Keratinocyte (primary cell): ENCODE data around the gene VWA7. TPM values are rescaled to one million over a fixed set of nuclear protein-coding genes. Genes with fewer than 3 reads are reported as not detected.
"Not testable (repeated sequence)": the region's sequence is repeated elsewhere in the genome, so short reads cannot be mapped to it uniquely, and the experiment has no call there.

ENCODE experiments used
- DNase-seq: peaks from one replicate; pipeline ENCODE4 v3.0.0-alpha.2; 2011; ENCODE audit warnings: low read depth, missing footprints, low spot score
- FAIRE-seq: peaks from 2 replicates; lab custom pipeline; 2011; peaks lifted over from hg19 to GRCh38; lab: Jason Lieb, UNC
- H2AFZ ChIP-seq: 2 replicates; pipeline ENCODE4 v1.6.0; 2012; ENCODE audit warnings: low read length, control low read depth, inconsistent platforms; ENCODE audit not compliant: control insufficient read depth
- H3K27ac ChIP-seq: 2 replicates; pipeline ENCODE4 v1.5.1; 2011; ENCODE audit warnings: low read length; ENCODE audit not compliant: control insufficient read depth, insufficient read depth
- H3K27me3 ChIP-seq: 3 replicates; pipeline ENCODE4 v1.6.0; 2011; ENCODE audit warnings: low read length; ENCODE audit not compliant: control insufficient read depth, insufficient read depth; ENCODE audit errors: extremely low read depth
- H3K36me3 ChIP-seq, 2 experiments: 2 replicates in 1 of 2; 3 replicates in 1 of 2; pipeline ENCODE4 v1.5.1; 2011; ENCODE audit warnings: low read length in 2 of 2, mild to moderate bottlenecking in 1 of 2; ENCODE audit not compliant: control insufficient read depth in 2 of 2, insufficient read depth in 2 of 2; ENCODE audit errors: extremely low read depth in 1 of 2
- H3K4me1 ChIP-seq: 3 replicates; pipeline ENCODE4 v1.5.1; 2011; ENCODE audit warnings: low read length; ENCODE audit not compliant: control insufficient read depth, insufficient read depth; ENCODE audit errors: extremely low read depth
- H3K4me2 ChIP-seq: 3 replicates; pipeline ENCODE4 v1.6.0; 2011; ENCODE audit warnings: low read depth, low read length; ENCODE audit not compliant: control insufficient read depth, insufficient read depth; ENCODE audit errors: extremely low read depth
- H3K4me3 ChIP-seq, 3 experiments: fragments of 200-600 bp in 1 of 3; sonication (generic) in 1 of 3; 2 replicates in 2 of 3; 3 replicates in 1 of 3; pipeline ENCODE4 v1.5.1; 2011 to 2016; ENCODE audit warnings: low read length in 3 of 3, mild to moderate bottlenecking in 3 of 3, control low read depth in 2 of 3, inconsistent platforms in 1 of 3, low read depth in 1 of 3, mixed read lengths in 1 of 3, mixed run types in 1 of 3, moderate library complexity in 1 of 3; ENCODE audit not compliant: control insufficient read depth in 2 of 3, insufficient read depth in 2 of 3; ENCODE audit errors: extremely low read depth in 1 of 3
- H3K79me2 ChIP-seq: 2 replicates; pipeline ENCODE4 v1.6.0; 2012; ENCODE audit warnings: low read length; ENCODE audit not compliant: control insufficient read depth, insufficient read depth
- H3K9ac ChIP-seq: 3 replicates; pipeline ENCODE4 v1.6.0; 2011; ENCODE audit warnings: low read length; ENCODE audit not compliant: control insufficient read depth, insufficient read depth; ENCODE audit errors: extremely low read depth
- H3K9me1 ChIP-seq: 3 replicates; pipeline ENCODE4 v1.6.0; 2011; ENCODE audit warnings: low read length; ENCODE audit not compliant: control insufficient read depth, insufficient read depth; ENCODE audit errors: extremely low read depth
- H3K9me3 ChIP-seq: 2 replicates; pipeline ENCODE4 v1.5.1; 2012; ENCODE audit warnings: low read depth, low read length; ENCODE audit not compliant: control insufficient read depth
- H4K20me1 ChIP-seq: 3 replicates; pipeline ENCODE4 v1.6.0; 2011; ENCODE audit warnings: low read length; ENCODE audit not compliant: control insufficient read depth, insufficient read depth; ENCODE audit errors: extremely low read depth
- CTCF ChIP-seq, 3 experiments: IDR thresholded peaks in 1 of 3; conservative IDR thresholded peaks in 1 of 3; optimal IDR thresholded peaks in 1 of 3; 2 replicates in 2 of 3; 3 replicates in 1 of 3; pipeline versions ENCODE3 to v1.5.1; 2011; ENCODE audit warnings: low read length in 3 of 3, mild to moderate bottlenecking in 3 of 3, moderate library complexity in 2 of 3, control low read depth in 1 of 3, inconsistent platforms in 1 of 3; ENCODE audit not compliant: insufficient read depth in 2 of 3; ENCODE audit errors: extremely low read depth in 1 of 3
- EZH2 ChIP-seq: IDR thresholded peaks from one replicate; pipeline ENCODE4 v1.6.1; 2012; ENCODE audit warnings: inconsistent platforms, mild to moderate bottlenecking, low read length, moderate library complexity
- dilution Hi-C: fragments of 300-500 bp; cut with MboI; formaldehyde crosslinking; loops from one replicate; pipeline ENCODE4 v1.7.0; 2020; ENCODE audit warnings: low sequenced_read_pairs; ENCODE audit not compliant: extremely low pct_ligation_motif_present
- polyA plus RNA-seq, 5 experiments: library from polyadenylated mRNA; depleted of rRNA in 3 of 5; stranded (reverse) in 3 of 5; stranded (forward) in 1 of 5; unstranded in 1 of 5; fragments of >200 nt; gene quantifications; 1 replicate in 1 of 5; 2 replicates in 3 of 5; 3 replicates in 1 of 5; pipeline versions ENCODE4 v1.2.1 to v1.2.3, GENCODE V29; 2011 to 2012; ENCODE audit warnings: missing spikeins in 2 of 5, low read depth in 1 of 5, low replicate concordance in 1 of 5

The VWA7 gene
- polyA plus RNA-seq, 1 donor (not counting 4 experiments of a cell fraction or from before 2014, with no cell fraction given) = 0.47 TPM

GRCh38 chr6:31794866-31795615 is 17.9 kb upstream of the VWA7 start:
- TF ChIP-seq EZH2 = no peak
- no peak for TF ChIP-seq CTCF (optimal IDR thresholded peaks at IDR 0.05 in 1 of 3, IDR thresholded peaks at IDR 0.05 in 1 of 3, conservative IDR thresholded peaks at IDR 0.05 in 1 of 3; ENCODE audit: extremely low read depth in 1 of 3, insufficient read depth in 2 of 3, low read length in 3 of 3)
- no peaks in the 10 kb centered on the region for H3K9me3 ChIP-seq
- H3K27me3 ChIP-seq = no peaks in the 10 kb centered on the region
- peaks cover 8 to 23% of the 10 kb centered on the region in 2 experiments for H3K36me3 ChIP-seq
- peak overlapping the region; percentile 72 for H3K4me2 ChIP-seq
- H3K79me2 ChIP-seq = peaks cover 33% of the 10 kb centered on the region
- peak overlapping the region; percentile 91 for H3K27ac ChIP-seq
- dilution Hi-C loops = no loop called here
- peak overlapping the region; percentile 58 for H2AFZ ChIP-seq
- peaks cover 32% of the 10 kb centered on the region for H3K4me1 ChIP-seq
- peak overlapping the region; percentile 78 to 90 (median 80) for H3K4me3 ChIP-seq
- no peak for DNase-seq
- H3K9me1 ChIP-seq = no peaks in the 10 kb centered on the region
- peak overlapping the region; percentile 98 for H3K9ac ChIP-seq
- FAIRE-seq = no peak
- H4K20me1 ChIP-seq = no peaks in the 10 kb centered on the region

GRCh38 chr6:31794294-31794865 is 17.3 kb upstream of the VWA7 start:
- H3K9me3 ChIP-seq = no peaks in the 10 kb centered on the region
- peak overlapping the region; percentile 91 for H3K27ac ChIP-seq
- no peaks in the 10 kb centered on the region for H3K9me1 ChIP-seq
- FAIRE-seq (no peak), DNase-seq (no peak)
- H3K36me3 ChIP-seq = peaks cover 9 to 26% of the 10 kb centered on the region in 2 experiments
- peak overlapping the region; percentile 78 to 90 (median 80) for H3K4me3 ChIP-seq
- no peak overlapping the region for H2AFZ ChIP-seq
- H4K20me1 ChIP-seq = no peaks in the 10 kb centered on the region
- peaks cover 35% of the 10 kb centered on the region for H3K79me2 ChIP-seq
- H3K4me2 ChIP-seq = peak overlapping the region; percentile 72
- no peaks in the 10 kb centered on the region for H3K27me3 ChIP-seq
- H3K9ac ChIP-seq = peak overlapping the region; percentile 98
- H3K4me1 ChIP-seq = peaks cover 32% of the 10 kb centered on the region
- dilution Hi-C loops = no loop called here
- no peak for TF ChIP-seq CTCF (optimal IDR thresholded peaks at IDR 0.05 in 1 of 3, IDR thresholded peaks at IDR 0.05 in 1 of 3, conservative IDR thresholded peaks at IDR 0.05 in 1 of 3; ENCODE audit: extremely low read depth in 1 of 3, insufficient read depth in 2 of 3, low read length in 3 of 3)
- no peak for TF ChIP-seq EZH2

GRCh38 chr6:31793927-31794245 is 16.8 kb upstream of the VWA7 start:
- dilution Hi-C loops, H3K9me3 ChIP-seq, H2AFZ ChIP-seq, H3K9me1 ChIP-seq, FAIRE-seq, DNase-seq, H3K27me3 ChIP-seq, H4K20me1 ChIP-seq: not testable (repeated sequence)
- peak overlapping the region; percentile 98 for H3K9ac ChIP-seq
- H3K4me3 ChIP-seq = peak overlapping the region; percentile 78 to 90 (median 80)
- peaks cover 32% of the 10 kb centered on the region for H3K4me1 ChIP-seq
- H3K79me2 ChIP-seq = peaks cover 38% of the 10 kb centered on the region
- H3K36me3 ChIP-seq = peaks cover 10 to 29% of the 10 kb centered on the region in 2 experiments
- peak overlapping the region; percentile 72 for H3K4me2 ChIP-seq
- H3K27ac ChIP-seq = peak overlapping the region; percentile 91
